ENCODE data around the gene MITD1. TPM values are rescaled to one million over a fixed set of nuclear protein-coding genes. Genes with fewer than 3 reads are reported as not detected.

MITD1 gene
- total RNA-seq, 4 donors from 2014 or later, result 20.0 to 59.5 (median 27.9) TPM

- Histone ChIP-seq H3K27ac (no peak overlapping the region), H3K4me3 (no peak overlapping the region), H3K4me1 (peaks cover 11% of the 10 kb centered on the region), H3K27me3 (no peaks in the 10 kb centered on the region), H3K36me3 (peaks cover 41% of the 10 kb centered on the region), H3K9me3 (no peaks in the 10 kb centered on the region)
- DNase-seq (ENCODE audit: low spot score in 2 of 2), result no peak
- TF ChIP-seq POLR2A (IDR thresholded peaks at IDR 0.05) (no peak), EP300 (IDR thresholded peaks at IDR 0.05) (no peak), POLR2AphosphoS5 (IDR thresholded peaks at IDR 0.05) (no peak)
- TF ChIP-seq, protein P1, sequence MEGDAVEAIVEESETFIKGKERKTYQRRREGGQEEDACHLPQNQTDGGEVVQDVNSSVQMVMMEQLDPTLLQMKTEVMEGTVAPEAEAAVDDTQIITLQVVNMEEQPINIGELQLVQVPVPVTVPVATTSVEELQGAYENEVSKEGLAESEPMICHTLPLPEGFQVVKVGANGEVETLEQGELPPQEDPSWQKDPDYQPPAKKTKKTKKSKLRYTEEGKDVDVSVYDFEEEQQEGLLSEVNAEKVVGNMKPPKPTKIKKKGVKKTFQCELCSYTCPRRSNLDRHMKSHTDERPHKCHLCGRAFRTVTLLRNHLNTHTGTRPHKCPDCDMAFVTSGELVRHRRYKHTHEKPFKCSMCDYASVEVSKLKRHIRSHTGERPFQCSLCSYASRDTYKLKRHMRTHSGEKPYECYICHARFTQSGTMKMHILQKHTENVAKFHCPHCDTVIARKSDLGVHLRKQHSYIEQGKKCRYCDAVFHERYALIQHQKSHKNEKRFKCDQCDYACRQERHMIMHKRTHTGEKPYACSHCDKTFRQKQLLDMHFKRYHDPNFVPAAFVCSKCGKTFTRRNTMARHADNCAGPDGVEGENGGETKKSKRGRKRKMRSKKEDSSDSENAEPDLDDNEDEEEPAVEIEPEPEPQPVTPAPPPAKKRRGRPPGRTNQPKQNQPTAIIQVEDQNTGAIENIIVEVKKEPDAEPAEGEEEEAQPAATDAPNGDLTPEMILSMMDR (IDR thresholded peaks at IDR 0.05), result no peak
Observed at GRCh38 chr2:99187011-99187410, 6.2 kb upstream of the MITD1 start.

DNA sequence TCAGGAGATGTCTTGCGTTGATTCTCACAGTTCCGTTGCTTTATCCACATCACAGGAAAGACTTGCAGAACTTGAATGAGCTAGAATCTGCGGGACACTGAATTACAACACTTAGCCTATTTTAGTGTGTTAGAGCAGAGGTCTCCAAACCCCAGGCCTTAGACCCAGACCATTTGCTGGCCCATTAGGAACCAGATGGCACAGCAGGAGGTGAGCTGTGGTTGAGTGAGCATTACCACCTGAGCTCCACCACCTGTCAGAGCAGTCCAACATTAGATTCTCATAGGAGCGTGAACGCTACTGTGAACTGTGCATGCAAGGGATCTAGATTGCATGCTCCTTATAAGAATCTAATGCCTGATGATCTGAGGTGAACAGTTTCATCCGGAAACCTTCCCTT, 4.0 kb upstream of the MITD1 start:
- H3K4me1 ChIP-seq, result peaks cover 24% of the 10 kb centered on the region
- no peak for DNase-seq (ENCODE audit: low spot score in 2 of 2)
- no peaks in the 10 kb centered on the region for H3K9me3 ChIP-seq
- no peak overlapping the region for H3K4me3 ChIP-seq
- TF ChIP-seq POLR2AphosphoS5 (IDR thresholded peaks at IDR 0.05), result no peak
- no peak for TF ChIP-seq EP300 (IDR thresholded peaks at IDR 0.05)
- TF ChIP-seq, protein P1 (IDR thresholded peaks at IDR 0.05), result no peak
- TF ChIP-seq POLR2A (IDR thresholded peaks at IDR 0.05), result no peak
- WGBS, result 76% methylated on average over 6 of the region's 6 CpGs
- H3K27ac ChIP-seq, result no peak overlapping the region
- H3K27me3 ChIP-seq, result no peaks in the 10 kb centered on the region
- peaks cover 22% of the 10 kb centered on the region for H3K36me3 ChIP-seq

- 89% methylated on average over 3 of the region's 3 CpGs for WGBS
- H3K4me1 ChIP-seq, result peaks cover 36% of the 10 kb centered on the region
- no peaks in the 10 kb centered on the region for H3K9me3 ChIP-seq
- H3K4me3 ChIP-seq, result no peak overlapping the region
- H3K27me3 ChIP-seq, result no peaks in the 10 kb centered on the region
- TF ChIP-seq POLR2A (IDR thresholded peaks at IDR 0.05), result no peak
- no peak for TF ChIP-seq POLR2AphosphoS5 (IDR thresholded peaks at IDR 0.05)
- TF ChIP-seq, protein P1 (IDR thresholded peaks at IDR 0.05), result no peak
- TF ChIP-seq EP300 (IDR thresholded peaks at IDR 0.05), result no peak
- peaks cover 12% of the 10 kb centered on the region for H3K36me3 ChIP-seq
- H3K27ac ChIP-seq, result no peak overlapping the region
- no peak for DNase-seq (ENCODE audit: low spot score in 2 of 2)
Observed at GRCh38 chr2:99183025-99183424, 2.2 kb upstream of the MITD1 start.

- WGBS, result 3% methylated on average over 4 of the region's 4 CpGs
- H3K27me3 ChIP-seq, result no peaks in the 10 kb centered on the region
- TF ChIP-seq POLR2A (IDR thresholded peaks at IDR 0.05), result no peak
- TF ChIP-seq, protein P1 (IDR thresholded peaks at IDR 0.05), result no peak
- TF ChIP-seq EP300 (IDR thresholded peaks at IDR 0.05), result no peak
- TF ChIP-seq POLR2AphosphoS5 (IDR thresholded peaks at IDR 0.05), result no peak
- H3K4me3 ChIP-seq, result peak overlapping the region; percentile 74
- DNase-seq (ENCODE audit: low spot score in 2 of 2), result no peak
- H3K9me3 ChIP-seq, result no peaks in the 10 kb centered on the region
- peak overlapping the region; percentile 77 for H3K27ac ChIP-seq
- H3K4me1 ChIP-seq, result peaks cover 36% of the 10 kb centered on the region
- no peaks in the 10 kb centered on the region for H3K36me3 ChIP-seq
Observed at GRCh38 chr2:99181624-99182000, 754 bp upstream of the MITD1 start.

DNA sequence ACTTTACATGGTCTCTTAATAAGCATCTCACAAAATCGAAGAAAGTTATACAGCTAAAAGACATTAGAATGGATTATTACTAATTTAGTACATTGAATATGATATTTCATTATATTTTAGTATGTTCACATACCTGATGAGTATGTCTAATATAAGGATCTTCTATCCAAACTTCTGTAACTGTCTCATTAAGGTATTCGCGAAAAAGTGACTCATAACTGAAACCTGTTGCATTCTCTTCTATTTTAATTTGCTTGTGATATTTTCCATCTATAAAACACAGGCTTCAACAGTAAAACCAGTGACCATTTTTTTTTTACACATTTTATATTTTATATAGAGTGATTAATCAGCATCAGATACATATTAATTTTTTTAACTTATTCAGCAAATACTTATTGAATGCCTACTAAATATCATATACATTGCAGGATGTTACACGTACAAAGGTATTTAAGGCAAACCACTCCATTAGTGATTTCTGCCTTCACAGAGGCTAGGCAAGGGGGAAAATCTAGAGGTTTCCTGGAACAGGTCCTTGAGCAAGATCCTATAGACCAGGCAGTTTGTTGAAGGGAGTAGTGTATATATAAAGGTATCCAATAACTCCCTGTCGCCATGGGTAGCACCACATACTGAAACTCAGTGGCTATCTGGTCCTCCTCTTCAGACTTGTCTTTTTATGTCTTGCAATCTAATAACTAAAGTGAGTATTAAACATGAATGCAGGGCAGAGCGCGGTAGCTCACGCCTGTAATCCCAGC, 9.3 kb downstream of the MITD1 start:
- Histone ChIP-seq H3K4me3 (no peak overlapping the region), H3K27ac (no peak overlapping the region), H3K36me3 (peaks cover 54% of the 10 kb centered on the region), H3K27me3 (no peaks in the 10 kb centered on the region), H3K9me3 (no peaks in the 10 kb centered on the region), H3K4me1 (no peaks in the 10 kb centered on the region)
- 94% methylated on average over 8 of the region's 8 CpGs for WGBS
- DNase-seq (ENCODE audit: low spot score in 2 of 2), result no peak
- TF ChIP-seq, protein P1 (IDR thresholded peaks at IDR 0.05), result no peak
- TF ChIP-seq POLR2A (IDR thresholded peaks at IDR 0.05) (no peak), EP300 (IDR thresholded peaks at IDR 0.05) (no peak), POLR2AphosphoS5 (IDR thresholded peaks at IDR 0.05) (no peak)
